Transverse colon (tissue), 4 donors: Measurements from ENCODE around the gene FBXL17. TPM values are rescaled to one million over a fixed set of nuclear protein-coding genes. Genes with fewer than 3 reads are reported as not detected.

Experiments
- DNase-seq: peaks from one replicate; pipeline ENCODE4 v3.0.0-alpha.2; 2019
- H3K27ac ChIP-seq, 4 donors: fragments of 200-600 bp; sonication (generic); 2 replicates each; pipeline ENCODE4 v1.5.1; 2016 to 2018; ENCODE audit warnings: inconsistent platforms in 4 of 4
- H3K27me3 ChIP-seq: fragments of 200-600 bp; sonication (generic); 2 replicates; pipeline ENCODE4 v1.5.1; 2017; ENCODE audit warnings: inconsistent platforms
- H3K36me3 ChIP-seq, 4 donors: fragments of 200-600 bp; sonication (generic); 2 replicates each; pipeline ENCODE4 v1.5.1; 2017 to 2019; ENCODE audit warnings: inconsistent platforms in 4 of 4
- H3K4me1 ChIP-seq, 4 donors: fragments of 200-600 bp; sonication (generic); 2 replicates each; pipeline ENCODE4 v1.5.1; 2017 to 2020; ENCODE audit warnings: inconsistent platforms in 4 of 4
- H3K4me3 ChIP-seq, 4 donors: fragments of 200-600 bp; sonication (generic); 1 replicate in 1 of 4; 2 replicates in 3 of 4; pipeline versions ENCODE4 v1.5.1 to v1.6.1; 2017 to 2019; ENCODE audit warnings: inconsistent platforms in 4 of 4
- H3K9me3 ChIP-seq, 2 donors: fragments of 200-600 bp; sonication (generic); 2 replicates each; pipeline ENCODE4 v1.5.1; 2017 to 2019; ENCODE audit warnings: inconsistent platforms in 2 of 2
- EP300 ChIP-seq: sonication (generic); formaldehyde crosslinking; IDR thresholded peaks from one replicate; pipeline ENCODE4 v1.6.1; 2017; ENCODE audit warnings: antibody characterized with exemption, low read depth
- POLR2A ChIP-seq: fragments of 450-650 bp; IDR thresholded peaks from one replicate; pipeline ENCODE4 v1.6.1; 2016; ENCODE audit warnings: antibody characterized with exemption, mild to moderate bottlenecking, moderate library complexity
- POLR2AphosphoS5 ChIP-seq, 3 donors: sonication (generic); formaldehyde crosslinking; IDR thresholded peaks; one replicate each; pipeline ENCODE4 v1.6.1; 2016; ENCODE audit warnings: antibody characterized with exemption in 3 of 3
- WGBS, 2 donors: methylation state at CpG; one replicate each; pipeline ENCODE4 v1.1.5; 2018; ENCODE audit warnings: low coverage in 1 of 2; 5-methylcytosine and 5-hydroxymethylcytosine counted together
- in situ Hi-C, 4 donors: fragments of 200-750 bp; cut with MboI; loops; one replicate each; pipeline versions ENCODE4 v1.15.0 to v1.15.1; 2017; ENCODE audit warnings: low sequenced_read_pairs in 3 of 4, low pct_ligation_motif_present in 1 of 4, low pct_unique_long_range_greater_than_20kb in 1 of 4
- intact Hi-C: fragments of 100-400 bp; cut with DNase I; formaldehyde crosslinking; loops from one replicate; pipeline ENCODE4 v1.15.1; 2023; ENCODE audit warnings: low total_unique reads
- total RNA-seq, 4 donors: library from RNA; depleted of rRNA; stranded (reverse); fragments of >200 nt; gene quantifications; one replicate each; pipeline ENCODE4 v1.1.0, GENCODE V29; 2016
- TF ChIP-seq, protein P1 (sequence below), 5 experiments: fragments of 200-600 bp in 3 of 5; fragments of 450-650 bp in 2 of 5; sonication (generic) in 3 of 5; IDR thresholded peaks; 1 replicate in 2 of 5; 2 replicates in 3 of 5; pipeline ENCODE4 v1.5.1; 2016 to 2017; ENCODE audit warnings: antibody characterized with exemption in 5 of 5, inconsistent platforms in 3 of 5, mild to moderate bottlenecking in 2 of 5, moderate library complexity in 1 of 5

FBXL17 gene
- total RNA-seq, 4 donors from 2014 or later = 17.7 to 99.5 (median 24.6) TPM

DNA sequence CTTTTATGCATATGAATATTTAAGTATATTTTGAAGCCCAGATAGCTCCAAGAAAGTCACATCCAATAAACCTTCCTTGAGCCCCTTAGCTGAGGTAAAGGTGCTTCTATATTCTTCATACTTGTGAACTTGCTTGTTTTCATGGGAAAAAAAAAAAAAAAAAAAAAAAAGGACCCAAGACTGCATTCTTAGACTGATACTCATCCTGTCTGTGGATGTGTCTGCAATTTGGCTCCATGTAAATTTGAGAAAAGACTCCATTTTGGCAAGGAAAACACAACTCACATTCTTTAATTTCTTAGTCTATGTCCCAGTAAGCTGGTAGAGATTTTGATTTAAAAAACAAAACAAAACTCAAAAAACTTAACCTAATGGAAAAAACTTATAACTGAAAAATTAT, 238.3 kb downstream of the FBXL17 start:
- in situ Hi-C loops (no loop called here), intact Hi-C loops (no loop called here)
- Histone ChIP-seq H3K27ac (no peak overlapping the region), H3K4me3 (no peak overlapping the region), H3K36me3 (no peaks in the 10 kb centered on the region), H3K4me1 (no peaks in the 10 kb centered on the region), H3K27me3 (no peaks in the 10 kb centered on the region), H3K9me3 (no peaks in the 10 kb centered on the region)
- TF ChIP-seq, protein P1, sequence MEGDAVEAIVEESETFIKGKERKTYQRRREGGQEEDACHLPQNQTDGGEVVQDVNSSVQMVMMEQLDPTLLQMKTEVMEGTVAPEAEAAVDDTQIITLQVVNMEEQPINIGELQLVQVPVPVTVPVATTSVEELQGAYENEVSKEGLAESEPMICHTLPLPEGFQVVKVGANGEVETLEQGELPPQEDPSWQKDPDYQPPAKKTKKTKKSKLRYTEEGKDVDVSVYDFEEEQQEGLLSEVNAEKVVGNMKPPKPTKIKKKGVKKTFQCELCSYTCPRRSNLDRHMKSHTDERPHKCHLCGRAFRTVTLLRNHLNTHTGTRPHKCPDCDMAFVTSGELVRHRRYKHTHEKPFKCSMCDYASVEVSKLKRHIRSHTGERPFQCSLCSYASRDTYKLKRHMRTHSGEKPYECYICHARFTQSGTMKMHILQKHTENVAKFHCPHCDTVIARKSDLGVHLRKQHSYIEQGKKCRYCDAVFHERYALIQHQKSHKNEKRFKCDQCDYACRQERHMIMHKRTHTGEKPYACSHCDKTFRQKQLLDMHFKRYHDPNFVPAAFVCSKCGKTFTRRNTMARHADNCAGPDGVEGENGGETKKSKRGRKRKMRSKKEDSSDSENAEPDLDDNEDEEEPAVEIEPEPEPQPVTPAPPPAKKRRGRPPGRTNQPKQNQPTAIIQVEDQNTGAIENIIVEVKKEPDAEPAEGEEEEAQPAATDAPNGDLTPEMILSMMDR (IDR thresholded peaks at IDR 0.05) = no peak
- TF ChIP-seq POLR2AphosphoS5 (IDR thresholded peaks at IDR 0.05) (no peak), EP300 (no peak), POLR2A (no peak)
- no peak for DNase-seq

DNA sequence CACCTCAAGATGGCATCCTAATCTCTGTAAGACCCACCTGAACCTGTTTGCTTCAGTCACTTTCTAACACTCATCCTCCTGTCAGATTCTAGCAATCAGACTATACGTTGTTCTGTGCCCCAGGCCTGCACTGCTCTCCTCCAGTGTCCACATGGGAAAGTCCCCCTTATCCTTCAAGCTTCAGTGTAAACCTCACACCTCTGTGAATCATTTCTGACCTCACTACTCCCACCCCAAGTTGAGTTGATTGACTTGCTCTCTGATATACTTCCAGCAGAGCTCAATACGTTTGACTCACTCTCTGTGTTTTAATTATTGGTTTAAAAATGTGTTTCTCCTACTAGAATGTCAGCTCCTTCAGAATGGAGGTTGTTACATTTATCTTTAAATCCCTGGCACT, 240.2 kb downstream of the FBXL17 start:
- intact Hi-C loops (no loop called here), in situ Hi-C loops (no loop called here)
- WGBS, 2 donors = 75 to 80% methylated on average over 1 to 2 of the region's 2 CpGs
- H3K4me3 ChIP-seq = no peak overlapping the region
- H3K27ac ChIP-seq = no peak overlapping the region
- no peaks in the 10 kb centered on the region for H3K4me1 ChIP-seq
- no peak for DNase-seq
- H3K36me3 ChIP-seq = no peaks in the 10 kb centered on the region
- TF ChIP-seq POLR2A = no peak
- H3K9me3 ChIP-seq = no peaks in the 10 kb centered on the region
- no peaks in the 10 kb centered on the region for H3K27me3 ChIP-seq

DNA sequence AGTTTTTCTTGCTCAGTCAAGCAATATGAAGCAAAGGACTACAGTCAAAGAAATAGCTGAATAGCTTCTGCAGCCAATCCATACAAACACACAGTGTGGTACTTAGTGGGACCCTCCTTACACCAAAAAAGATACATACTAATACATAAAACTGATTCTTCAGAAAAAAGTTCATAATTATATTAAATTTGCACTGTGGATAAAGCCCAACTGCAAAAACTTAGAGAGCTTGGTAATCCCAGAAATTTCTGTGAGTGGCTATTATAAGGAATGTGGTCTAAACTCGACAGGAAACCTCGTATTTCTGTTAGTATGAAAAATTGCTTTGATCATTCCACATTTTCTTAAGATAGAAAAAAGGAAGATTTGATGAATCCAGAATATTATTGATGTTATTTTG, 245.4 kb downstream of the FBXL17 start:
- Histone ChIP-seq H3K9me3 (no peaks in the 10 kb centered on the region), H3K27ac (no peak overlapping the region), H3K4me1 (no peaks in the 10 kb centered on the region), H3K36me3 (no peaks in the 10 kb centered on the region), H3K27me3 (no peaks in the 10 kb centered on the region), H3K4me3 (no peak overlapping the region)
- DNase-seq = no peak
- TF ChIP-seq POLR2A (no peak), POLR2AphosphoS5 (IDR thresholded peaks at IDR 0.05) (no peak), EP300 (no peak)
- TF ChIP-seq, protein P1 (IDR thresholded peaks at IDR 0.05) = no peak
- intact Hi-C loops (no loop called here), in situ Hi-C loops (no loop called here)
- 80 to 92% methylated on average over 2 of the region's 2 CpGs for WGBS, 2 donors

DNA sequence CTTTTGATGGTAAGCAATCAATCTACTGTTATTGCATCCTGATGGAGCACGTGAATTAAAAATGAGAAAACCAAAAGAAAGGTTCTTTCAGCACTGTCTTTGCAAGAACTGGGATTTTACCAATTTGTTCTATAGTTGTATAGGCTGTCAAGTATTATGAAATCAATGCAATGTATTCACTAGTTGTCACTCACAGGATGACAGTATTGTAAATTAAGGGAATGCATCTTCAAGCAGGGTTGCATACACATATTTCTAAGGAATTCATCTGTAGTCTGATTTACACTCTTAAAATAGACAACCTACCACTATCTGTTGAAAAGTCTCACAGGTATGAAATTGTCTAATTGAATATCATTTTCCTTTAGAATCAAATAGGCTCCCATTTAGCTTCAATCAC, 252.8 kb downstream of the FBXL17 start:
- 98 to 100% methylated on average over 1 of the region's 1 CpG for whole genome bisulfite sequencing, 2 donors

More for the DNA sequence above, 252.8 kb downstream of the FBXL17 start:
- H3K4me1 ChIP-seq = no peaks in the 10 kb centered on the region
- intact Hi-C loops = no loop called here
- no peak for TF ChIP-seq EP300
- no peak for TF ChIP-seq POLR2A
- TF ChIP-seq, protein P1 (IDR thresholded peaks at IDR 0.05) = no peak
- no peak for TF ChIP-seq POLR2AphosphoS5 (IDR thresholded peaks at IDR 0.05)
- H3K36me3 ChIP-seq = no peaks in the 10 kb centered on the region
- H3K27me3 ChIP-seq = no peaks in the 10 kb centered on the region
- H3K4me3 ChIP-seq = no peak overlapping the region
- DNase-seq = no peak
- H3K9me3 ChIP-seq = no peaks in the 10 kb centered on the region
- in situ Hi-C loops = no loop called here
- H3K27ac ChIP-seq = no peak overlapping the region
